Lung (tissue), 12 donors: ENCODE measurements around the gene SAMD11. TPM values are rescaled to one million over a fixed set of nuclear protein-coding genes. Genes with fewer than 3 reads are reported as not detected.

Source experiments
- ATAC-seq: fragments of 200-7000 bp; cut with Tn5 transposase; one replicate; pipeline ENCODE4 v1.9.1; 2020; ENCODE audit warnings: moderate number of reproducible peaks; ENCODE audit not compliant: insufficient read depth, low FRiP score
- DNase-seq, 3 donors: peaks; one replicate each; pipeline ENCODE4 v3.0.0-alpha.2; 2013 to 2017
- H3K27ac ChIP-seq, 2 donors: one replicate each; pipeline ENCODE4 v1.5.1; 2013; ENCODE audit warnings: mild to moderate bottlenecking in 2 of 2, moderate library complexity in 2 of 2, control low read depth in 1 of 2, inconsistent platforms in 1 of 2, low read depth in 1 of 2, low read length in 1 of 2
- H3K27me3 ChIP-seq, 3 donors: one replicate each; pipeline ENCODE4 v1.5.1; 2013; ENCODE audit warnings: low read length in 2 of 3; ENCODE audit not compliant: control insufficient read depth in 3 of 3, insufficient read depth in 3 of 3
- H3K36me3 ChIP-seq, 4 donors: one replicate each; pipeline ENCODE4 v1.5.1; 2013; ENCODE audit warnings: low read length in 4 of 4, mild to moderate bottlenecking in 1 of 4, moderate library complexity in 1 of 4; ENCODE audit not compliant: control insufficient read depth in 4 of 4, insufficient read depth in 4 of 4
- H3K4me1 ChIP-seq, 5 donors: one replicate each; pipeline ENCODE4 v1.5.1; 2013; ENCODE audit warnings: low read length in 5 of 5, mild to moderate bottlenecking in 2 of 5, moderate library complexity in 1 of 5; ENCODE audit not compliant: control insufficient read depth in 5 of 5, insufficient read depth in 5 of 5
- H3K4me3 ChIP-seq: one replicate; pipeline ENCODE4 v1.5.1; 2013; ENCODE audit warnings: mild to moderate bottlenecking, control low read depth, moderate library complexity
- H3K9ac ChIP-seq, 2 donors: one replicate each; pipeline ENCODE4 v1.5.1; 2013; ENCODE audit warnings: low read length in 2 of 2, control low read depth in 1 of 2; ENCODE audit not compliant: insufficient read depth in 1 of 2
- H3K9me3 ChIP-seq, 4 donors: one replicate each; pipeline ENCODE4 v1.5.1; 2013; ENCODE audit warnings: low read length in 3 of 4, mild to moderate bottlenecking in 1 of 4, moderate library complexity in 1 of 4; ENCODE audit not compliant: control insufficient read depth in 4 of 4, insufficient read depth in 3 of 4
- CTCF ChIP-seq: IDR thresholded peaks from 2 replicates; pipeline ENCODE4 v1.5.1; 2012; ENCODE audit warnings: mild to moderate bottlenecking; ENCODE audit errors: control extremely low read depth, extremely low read depth
- WGBS, 2 donors: extraction: QIAGEN DNeasy Blood & Tissue Kit; methylation state at CpG; one replicate each; pipeline ENCODE4 v1.1.7; 2013; 5-methylcytosine and 5-hydroxymethylcytosine counted together
- polyA plus RNA-seq, 2 donors: library from polyadenylated mRNA; stranded (reverse); fragments of 200-250 nt; gene quantifications; one replicate each; pipeline ENCODE4 v1.2.1, GENCODE V29; 2013
- total RNA-seq, 2 donors: library from RNA; depleted of rRNA in 1 of 2; stranded (reverse); fragments of >200 nt in 1 of 2; gene quantifications; one replicate each; pipeline ENCODE4 v1.2.1, GENCODE V29; 2014 to 2021
- donor health status: control.
- donor health status: control.
- donor health status: Bipolar disorder and iron deficiency.
- donor health status: healthy.
- donor health status: DM: yes; HTN: yes; CAD: no.

The SAMD11 gene
- total and polyA plus RNA-seq, 4 donors = 3.7 to 26.3 (median 5.8) TPM

- ATAC-seq (no peak), DNase-seq (no peak)
- peaks cover 0 to 52% (median 16%) of the 10 kb centered on the region in 3 donors for H3K27me3 ChIP-seq
- no peaks in the 10 kb centered on the region for H3K9me3 ChIP-seq
- no peak for TF ChIP-seq CTCF
- H3K36me3 ChIP-seq = no peaks in the 10 kb centered on the region
- H3K9ac ChIP-seq = no peak overlapping the region
- H3K4me3 ChIP-seq = no peak overlapping the region
- H3K27ac ChIP-seq = no peak overlapping the region
- 35 to 48% methylated on average over 41 to 42 of the region's 42 CpGs for WGBS, 2 donors
- H3K4me1 ChIP-seq = peaks cover 0 to 13% (median 0%) of the 10 kb centered on the region in 5 donors
These were observed 47.4 kb downstream of the SAMD11 start for GRCh38 chr1:970973-971730.

GRCh38 chr1:971751-972506 lies 48.2 kb downstream of the SAMD11 start:
- no peak overlapping the region for H3K4me3 ChIP-seq
- H3K27ac ChIP-seq = no peak overlapping the region
- WGBS, 2 donors = 80 to 82% methylated on average over 31 to 34 of the region's 34 CpGs
- H3K9ac ChIP-seq = no peak overlapping the region
- no peak for TF ChIP-seq CTCF
- peaks cover 0 to 9% (median 0%) of the 10 kb centered on the region in 5 donors for H3K4me1 ChIP-seq
- H3K36me3 ChIP-seq = no peaks in the 10 kb centered on the region
- ATAC-seq (no peak), DNase-seq (no peak)
- H3K9me3 ChIP-seq = no peaks in the 10 kb centered on the region
- H3K27me3 ChIP-seq = peaks cover 0 to 52% (median 16%) of the 10 kb centered on the region in 3 donors

GRCh38 chr1:972726-973458 lies 49.2 kb downstream of the SAMD11 start:
- peaks cover 0 to 6% (median 0%) of the 10 kb centered on the region in 5 donors for H3K4me1 ChIP-seq
- no peak overlapping the region for H3K4me3 ChIP-seq
- ATAC-seq (no peak), DNase-seq (no peak)
- H3K36me3 ChIP-seq = no peaks in the 10 kb centered on the region
- 85 to 86% methylated on average over 25 to 28 of the region's 28 CpGs for WGBS, 2 donors
- H3K27ac ChIP-seq = no peak overlapping the region
- no peak overlapping the region for H3K9ac ChIP-seq
- H3K27me3 ChIP-seq = peaks cover 0 to 48% (median 16%) of the 10 kb centered on the region in 3 donors
- no peaks in the 10 kb centered on the region for H3K9me3 ChIP-seq
- no peak for TF ChIP-seq CTCF
